Loucy (cell line): ENCODE measurements around the gene NTN1.

Experiments
- H2AFZ ChIP-seq: fragments of 200-600 bp; sonication (generic); 2 replicates; pipeline ENCODE4 v1.6.0; 2016; ENCODE audit warnings: antibody characterized with exemption, mild to moderate bottlenecking, low read length, moderate library complexity
- H3F3A ChIP-seq: fragments of 200-600 bp; 2 replicates; pipeline ENCODE4 v1.6.0; 2016; ENCODE audit warnings: antibody characterized with exemption, low read depth, mild to moderate bottlenecking
- H3K27me3 ChIP-seq: fragments of 200-600 bp; sonication (generic); 2 replicates; pipeline ENCODE4 v1.6.1; 2014; ENCODE audit warnings: low read length, mild to moderate bottlenecking; ENCODE audit not compliant: insufficient read depth, poor library complexity, severe bottlenecking
- H3K36me3 ChIP-seq: fragments of 200-600 bp; sonication (generic); 2 replicates; pipeline ENCODE4 v1.6.1; 2016; ENCODE audit warnings: low read length; ENCODE audit not compliant: insufficient read depth
- H3K4me1 ChIP-seq: fragments of 200-600 bp; sonication (generic); 2 replicates; pipeline ENCODE4 v1.5.1; 2014; ENCODE audit warnings: low read length, mild to moderate bottlenecking; ENCODE audit not compliant: insufficient read depth, poor library complexity, severe bottlenecking
- H3K4me2 ChIP-seq: fragments of 200-600 bp; sonication (generic); 2 replicates; pipeline ENCODE4 v1.6.0; 2014; ENCODE audit warnings: antibody characterized with exemption, low read length, low read depth, mild to moderate bottlenecking; ENCODE audit not compliant: poor library complexity, severe bottlenecking
- H3K4me3 ChIP-seq: fragments of 200-600 bp; sonication (generic); 2 replicates; pipeline ENCODE4 v1.5.1; 2014; ENCODE audit warnings: low read length, mild to moderate bottlenecking, mixed read lengths; ENCODE audit not compliant: poor library complexity, severe bottlenecking
- H3K79me2 ChIP-seq: fragments of 200-600 bp; sonication (generic); 2 replicates; pipeline ENCODE4 v1.6.1; 2014; ENCODE audit warnings: low read length; ENCODE audit not compliant: insufficient read depth
- H3K9ac ChIP-seq: fragments of 200-600 bp; sonication (generic); 2 replicates; pipeline ENCODE4 v1.6.0; 2014; ENCODE audit warnings: mild to moderate bottlenecking, low read depth, low read length, moderate library complexity; ENCODE audit not compliant: poor library complexity, severe bottlenecking
- H3K9me2 ChIP-seq: fragments of 200-600 bp; sonication (generic); replicated peaks from 2 replicates; pipeline ENCODE4 v1.6.1; 2016; ENCODE audit warnings: low read depth, low read length, mixed read lengths
- H3K9me3 ChIP-seq: fragments of 200-600 bp; sonication (generic); 2 replicates; pipeline ENCODE4 v1.6.1; 2014; ENCODE audit warnings: mild to moderate bottlenecking, antibody characterized with exemption, low read length, low read depth; ENCODE audit not compliant: insufficient read depth
- H4K20me1 ChIP-seq: fragments of 200-600 bp; sonication (generic); 2 replicates; pipeline ENCODE4 v1.6.0; 2014; ENCODE audit warnings: antibody characterized with exemption, low read length, mild to moderate bottlenecking; ENCODE audit not compliant: insufficient read depth, poor library complexity, severe bottlenecking
- EZH2phosphoT487 ChIP-seq: fragments of 200-600 bp; IDR thresholded peaks from 2 replicates; pipeline ENCODE4 v1.6.1; 2018; ENCODE audit warnings: antibody characterized with exemption, mild to moderate bottlenecking, moderate library complexity, borderline replicate concordance
- TF ChIP-seq, protein P1 (sequence below): fragments of 200-600 bp; sonication (generic); conservative IDR thresholded peaks from 2 replicates; pipeline ENCODE4 v1.5.1; 2014; ENCODE audit warnings: mild to moderate bottlenecking, antibody characterized with exemption, low read length

Gene NTN1

DNA sequence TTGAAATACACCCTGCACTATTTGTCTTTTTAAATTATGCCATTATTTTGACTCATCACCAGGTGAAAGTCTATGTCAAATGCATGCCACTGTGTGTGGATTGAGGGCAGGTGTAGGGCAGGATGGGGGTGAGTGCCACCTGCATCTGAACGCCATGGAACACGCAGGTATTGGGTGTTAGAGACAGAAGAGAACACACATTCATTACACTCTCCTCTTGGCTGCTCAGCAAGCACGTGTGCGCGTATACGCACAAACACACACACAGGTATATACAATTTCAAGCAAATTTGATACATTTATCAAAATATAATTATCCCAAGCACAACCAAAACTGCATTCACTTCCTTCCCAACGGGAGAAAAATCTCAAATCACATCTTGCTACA lies 268.9 kb downstream of the NTN1 start:
- no peaks in the 10 kb centered on the region for H3K27me3 ChIP-seq
- H3K9me2 ChIP-seq: no peaks in the 10 kb centered on the region
- H3K9me3 ChIP-seq: no peaks in the 10 kb centered on the region
- H3K79me2 ChIP-seq: no peaks in the 10 kb centered on the region
- H3F3A ChIP-seq: no peaks in the 10 kb centered on the region
- TF ChIP-seq EZH2phosphoT487: no peak
- TF ChIP-seq, protein P1, sequence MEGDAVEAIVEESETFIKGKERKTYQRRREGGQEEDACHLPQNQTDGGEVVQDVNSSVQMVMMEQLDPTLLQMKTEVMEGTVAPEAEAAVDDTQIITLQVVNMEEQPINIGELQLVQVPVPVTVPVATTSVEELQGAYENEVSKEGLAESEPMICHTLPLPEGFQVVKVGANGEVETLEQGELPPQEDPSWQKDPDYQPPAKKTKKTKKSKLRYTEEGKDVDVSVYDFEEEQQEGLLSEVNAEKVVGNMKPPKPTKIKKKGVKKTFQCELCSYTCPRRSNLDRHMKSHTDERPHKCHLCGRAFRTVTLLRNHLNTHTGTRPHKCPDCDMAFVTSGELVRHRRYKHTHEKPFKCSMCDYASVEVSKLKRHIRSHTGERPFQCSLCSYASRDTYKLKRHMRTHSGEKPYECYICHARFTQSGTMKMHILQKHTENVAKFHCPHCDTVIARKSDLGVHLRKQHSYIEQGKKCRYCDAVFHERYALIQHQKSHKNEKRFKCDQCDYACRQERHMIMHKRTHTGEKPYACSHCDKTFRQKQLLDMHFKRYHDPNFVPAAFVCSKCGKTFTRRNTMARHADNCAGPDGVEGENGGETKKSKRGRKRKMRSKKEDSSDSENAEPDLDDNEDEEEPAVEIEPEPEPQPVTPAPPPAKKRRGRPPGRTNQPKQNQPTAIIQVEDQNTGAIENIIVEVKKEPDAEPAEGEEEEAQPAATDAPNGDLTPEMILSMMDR: no peak
- no peak overlapping the region for H3K4me3 ChIP-seq
- H3K4me1 ChIP-seq: no peaks in the 10 kb centered on the region
- H3K36me3 ChIP-seq: no peaks in the 10 kb centered on the region
- no peak overlapping the region for H3K9ac ChIP-seq
- H4K20me1 ChIP-seq: no peaks in the 10 kb centered on the region
- no peak overlapping the region for H3K4me2 ChIP-seq
- H2AFZ ChIP-seq: no peak overlapping the region

- Histone ChIP-seq H3K36me3 (no peaks in the 10 kb centered on the region), H3F3A (no peaks in the 10 kb centered on the region), H3K4me2 (no peak overlapping the region), H3K4me1 (no peaks in the 10 kb centered on the region), H3K9ac (no peak overlapping the region), H3K9me3 (no peaks in the 10 kb centered on the region), H4K20me1 (no peaks in the 10 kb centered on the region), H3K79me2 (no peaks in the 10 kb centered on the region), H3K9me2 (no peaks in the 10 kb centered on the region), H3K27me3 (no peaks in the 10 kb centered on the region), H2AFZ (no peak overlapping the region), H3K4me3 (no peak overlapping the region)
- TF ChIP-seq EZH2phosphoT487: no peak
- TF ChIP-seq, protein P1: peak; percentile 76
Measured at GRCh38 chr17:9291912-9292560, 270.7 kb downstream of the NTN1 start.

- H3K9ac ChIP-seq: no peak overlapping the region
- no peaks in the 10 kb centered on the region for H3K27me3 ChIP-seq
- H3K4me2 ChIP-seq: no peak overlapping the region
Measured at GRCh38 chr17:9292561-9292941, 271.2 kb downstream of the NTN1 start.

More at GRCh38 chr17:9292561-9292941, 271.2 kb downstream of the NTN1 start:
- H3K9me3 ChIP-seq: no peaks in the 10 kb centered on the region
- H4K20me1 ChIP-seq: no peaks in the 10 kb centered on the region
- TF ChIP-seq EZH2phosphoT487: no peak
- H3K79me2 ChIP-seq: no peaks in the 10 kb centered on the region
- no peak overlapping the region for H2AFZ ChIP-seq
- no peaks in the 10 kb centered on the region for H3K4me1 ChIP-seq
- H3F3A ChIP-seq: no peaks in the 10 kb centered on the region
- H3K4me3 ChIP-seq: no peak overlapping the region
- no peaks in the 10 kb centered on the region for H3K36me3 ChIP-seq
- no peaks in the 10 kb centered on the region for H3K9me2 ChIP-seq
